ENCODE results near the gene MAP1B.

GRCh38 chr5:72149742-72150141, 42.5 kb downstream of the MAP1B start:
- TF ChIP-seq RAD51 (IDR thresholded peaks at IDR 0.05; ENCODE audit: borderline replicate concordance, low read depth) (no peak), CBFA2T3 (IDR thresholded peaks at IDR 0.05) (no peak), PRDM10 (IDR thresholded peaks at IDR 0.05; ENCODE audit: partially characterized antibody) (no peak), FOXK2 (conservative IDR thresholded peaks at IDR 0.05 in 1 of 2, IDR thresholded peaks at IDR 0.05 in 1 of 2; ENCODE audit: low read depth in 2 of 2) (no peak), BRD4 (IDR thresholded peaks at IDR 0.05) (no peak), EZH2 (IDR thresholded peaks at IDR 0.05; ENCODE audit: borderline replicate concordance, low read depth, low read length) (no peak)

Measured in K562 (cell line).